GM12874 (cell line): ENCODE data around the gene SEC16A.

ENCODE experiments used
- TF ChIP-seq, protein P1 (sequence below): IDR thresholded peaks from 2 replicates; pipeline ENCODE4 v1.5.1; 2011; ENCODE audit warnings: low read depth, mild to moderate bottlenecking, control low read depth, low read length, moderate library complexity; ENCODE audit not compliant: insufficient read depth

The SEC16A gene

DNA sequence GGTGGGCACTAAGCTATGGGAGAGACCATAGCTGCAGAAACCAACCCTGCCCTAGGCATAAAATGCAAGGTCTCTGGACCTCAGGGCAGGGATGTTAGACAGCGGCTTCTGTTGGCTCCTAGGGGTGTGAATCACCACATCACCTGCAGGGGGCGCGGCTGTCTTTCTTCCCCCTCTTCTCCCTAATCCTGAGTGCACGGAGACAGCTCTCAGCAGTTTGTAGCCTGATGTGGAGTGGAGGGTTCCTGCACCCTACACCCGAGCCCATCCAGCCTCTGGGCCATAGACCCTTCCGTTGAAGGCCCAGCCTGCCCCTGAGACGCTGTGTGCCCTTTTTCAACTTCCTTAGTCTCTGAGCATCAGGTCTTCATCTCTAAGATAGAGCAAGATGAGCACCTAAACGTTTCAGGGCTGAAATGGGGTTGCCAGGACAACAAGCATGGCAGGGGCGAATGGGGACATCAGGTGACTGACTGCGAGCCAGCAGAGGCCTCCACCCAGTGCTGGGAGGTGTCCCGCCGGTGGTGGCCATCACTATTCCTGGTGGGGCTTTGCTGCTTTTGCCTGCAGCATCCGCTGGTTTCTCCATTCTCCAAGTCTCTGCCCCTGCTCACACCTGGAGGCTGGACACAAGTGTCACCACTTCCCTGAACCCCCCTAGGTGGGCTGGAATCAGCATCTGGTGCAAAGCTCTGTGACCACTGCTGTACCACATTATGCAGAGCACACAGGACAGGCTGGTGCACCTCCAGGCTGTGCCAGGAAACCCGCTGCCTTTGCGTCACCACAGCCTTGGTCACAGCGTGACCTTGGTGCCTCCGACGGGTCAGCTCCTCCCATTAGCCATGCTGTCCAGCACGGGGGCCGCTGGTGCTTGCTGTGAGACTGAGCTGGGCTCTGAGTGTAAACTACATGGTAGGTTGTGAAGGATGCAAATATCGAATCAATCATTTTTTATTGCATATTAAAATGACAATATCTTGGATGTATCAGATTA is 2.5 kb upstream of the SEC16A start:
- TF ChIP-seq, protein P1, sequence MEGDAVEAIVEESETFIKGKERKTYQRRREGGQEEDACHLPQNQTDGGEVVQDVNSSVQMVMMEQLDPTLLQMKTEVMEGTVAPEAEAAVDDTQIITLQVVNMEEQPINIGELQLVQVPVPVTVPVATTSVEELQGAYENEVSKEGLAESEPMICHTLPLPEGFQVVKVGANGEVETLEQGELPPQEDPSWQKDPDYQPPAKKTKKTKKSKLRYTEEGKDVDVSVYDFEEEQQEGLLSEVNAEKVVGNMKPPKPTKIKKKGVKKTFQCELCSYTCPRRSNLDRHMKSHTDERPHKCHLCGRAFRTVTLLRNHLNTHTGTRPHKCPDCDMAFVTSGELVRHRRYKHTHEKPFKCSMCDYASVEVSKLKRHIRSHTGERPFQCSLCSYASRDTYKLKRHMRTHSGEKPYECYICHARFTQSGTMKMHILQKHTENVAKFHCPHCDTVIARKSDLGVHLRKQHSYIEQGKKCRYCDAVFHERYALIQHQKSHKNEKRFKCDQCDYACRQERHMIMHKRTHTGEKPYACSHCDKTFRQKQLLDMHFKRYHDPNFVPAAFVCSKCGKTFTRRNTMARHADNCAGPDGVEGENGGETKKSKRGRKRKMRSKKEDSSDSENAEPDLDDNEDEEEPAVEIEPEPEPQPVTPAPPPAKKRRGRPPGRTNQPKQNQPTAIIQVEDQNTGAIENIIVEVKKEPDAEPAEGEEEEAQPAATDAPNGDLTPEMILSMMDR, result peak; percentile 91

DNA sequence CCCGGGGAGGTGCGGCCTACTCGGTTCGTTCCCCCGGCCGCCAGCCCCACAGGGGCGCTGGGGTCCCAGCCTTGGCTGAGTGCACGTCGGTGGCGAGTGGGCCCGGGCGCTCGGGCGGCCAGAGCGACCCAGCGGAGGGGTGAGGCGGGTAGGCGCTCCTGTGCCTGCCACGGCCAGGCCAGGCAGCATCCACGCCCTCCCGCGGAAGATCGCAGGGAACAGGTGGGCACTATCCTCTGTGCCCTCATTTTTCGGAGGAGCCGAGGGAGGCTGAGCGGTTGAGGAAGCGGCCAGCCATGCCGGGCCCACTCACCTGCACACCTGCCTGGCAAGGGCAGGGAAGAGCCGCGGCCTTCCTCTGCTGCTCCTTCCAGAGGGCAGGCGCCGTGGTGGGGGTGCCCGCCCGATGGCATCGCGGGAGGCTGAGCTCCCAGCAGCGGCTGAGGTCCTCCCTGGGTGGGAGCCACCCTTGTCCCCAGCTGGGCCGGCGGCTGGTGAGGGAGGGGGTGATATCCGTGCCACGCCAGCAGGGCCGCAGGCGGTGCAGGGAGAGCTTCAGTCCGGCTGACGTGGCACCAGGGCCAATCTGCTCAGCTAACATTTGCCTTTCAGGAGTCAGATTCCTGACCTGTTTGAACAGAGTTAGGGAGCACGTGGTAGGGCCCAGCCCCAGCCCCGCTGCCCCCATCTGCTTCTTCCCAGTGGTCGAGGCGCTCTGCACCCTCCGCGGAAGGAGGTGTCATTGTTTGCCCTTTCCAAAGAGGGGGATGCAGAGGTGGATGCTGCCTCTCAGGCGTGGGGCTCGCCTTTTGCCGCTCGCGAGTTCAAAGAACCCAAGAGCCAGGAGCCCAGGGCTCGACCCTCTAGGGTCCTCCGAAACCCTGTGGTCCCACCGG is 1.6 kb upstream of the SEC16A start:
- TF ChIP-seq, protein P1, result no peak

DNA sequence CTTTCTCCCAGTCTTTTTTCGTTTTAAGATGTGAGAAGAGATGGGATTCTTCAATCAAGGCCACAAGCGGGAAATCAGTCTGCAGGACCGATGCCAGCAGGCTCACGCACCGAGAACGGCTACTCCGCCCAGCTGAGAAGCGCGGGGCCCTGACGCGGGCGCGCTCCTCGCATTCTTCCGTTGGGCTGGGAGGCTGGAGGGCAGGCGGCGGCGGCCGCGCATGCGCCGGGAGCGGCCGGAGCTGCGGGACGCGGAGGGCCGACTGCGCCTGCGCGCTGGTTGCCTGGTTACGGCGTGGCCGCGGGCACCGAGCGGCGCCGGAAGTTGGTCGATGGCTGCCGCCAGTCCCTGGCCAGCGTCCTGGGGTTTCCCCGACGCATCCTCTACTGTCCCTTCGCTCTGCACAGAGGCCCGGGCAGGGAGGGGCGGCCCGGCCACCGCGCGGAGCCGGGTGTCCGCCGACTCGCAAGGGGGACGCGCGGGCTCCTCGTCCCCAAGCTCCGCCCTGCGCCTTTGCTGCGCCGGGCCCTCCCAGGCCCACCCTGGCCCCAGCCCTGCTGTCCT is 831 bp upstream of the SEC16A start:
- TF ChIP-seq, protein P1, result no peak

DNA sequence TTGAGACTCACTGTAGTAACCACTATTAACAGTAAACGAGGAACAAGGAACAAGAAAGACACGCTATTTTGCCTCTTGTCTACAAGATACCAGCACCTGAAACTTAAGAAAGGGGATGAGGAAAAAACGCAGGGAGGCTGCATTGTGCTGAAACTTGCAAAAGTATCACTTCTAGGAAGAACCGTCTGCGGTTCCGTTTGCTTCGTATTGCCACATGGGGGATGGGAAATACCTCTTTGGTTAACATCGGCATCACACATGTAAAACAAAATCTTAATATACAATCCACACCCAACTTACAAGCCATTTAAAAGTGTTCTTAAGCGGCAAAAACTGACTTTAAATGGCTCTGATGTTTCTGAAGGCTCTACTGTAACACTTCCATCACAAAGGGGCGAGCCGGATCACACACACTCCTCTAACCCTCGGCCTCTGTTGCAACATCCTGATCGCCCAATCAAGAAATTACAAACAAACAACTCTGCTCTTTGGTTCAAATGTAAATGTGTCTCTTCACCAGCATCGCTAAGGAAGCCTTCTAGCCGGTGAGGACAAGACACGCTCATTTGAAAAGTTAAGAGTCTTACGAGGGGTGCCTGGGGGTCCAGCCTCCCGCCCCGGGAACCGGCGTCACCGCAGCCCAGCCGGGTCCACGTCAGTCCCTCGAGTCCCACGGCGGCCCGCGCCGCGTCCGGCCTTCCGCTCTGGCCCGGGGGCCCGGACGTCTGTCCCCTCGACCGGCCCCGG is 621 bp downstream of the SEC16A start:
- TF ChIP-seq, protein P1, result no peak

DNA sequence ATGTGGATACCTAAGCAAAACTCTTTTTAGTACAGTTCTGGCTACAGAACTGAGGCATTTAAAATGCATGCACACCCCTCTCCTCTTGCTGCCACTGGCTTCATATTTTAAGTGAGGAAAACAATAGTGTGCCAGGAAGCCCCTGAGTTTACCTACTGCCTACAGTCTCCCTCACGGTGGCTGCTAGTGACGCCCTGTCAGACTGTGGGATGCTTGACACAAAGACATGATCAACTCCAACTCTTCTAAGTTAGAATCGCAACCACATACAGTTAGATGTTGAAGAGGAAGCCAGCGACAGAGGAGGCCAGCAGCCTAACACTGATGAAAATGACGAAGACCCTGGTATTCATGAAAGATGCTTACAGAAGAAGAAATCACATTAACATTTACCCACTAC is 1.3 kb downstream of the SEC16A start:
- TF ChIP-seq, protein P1, result no peak

DNA sequence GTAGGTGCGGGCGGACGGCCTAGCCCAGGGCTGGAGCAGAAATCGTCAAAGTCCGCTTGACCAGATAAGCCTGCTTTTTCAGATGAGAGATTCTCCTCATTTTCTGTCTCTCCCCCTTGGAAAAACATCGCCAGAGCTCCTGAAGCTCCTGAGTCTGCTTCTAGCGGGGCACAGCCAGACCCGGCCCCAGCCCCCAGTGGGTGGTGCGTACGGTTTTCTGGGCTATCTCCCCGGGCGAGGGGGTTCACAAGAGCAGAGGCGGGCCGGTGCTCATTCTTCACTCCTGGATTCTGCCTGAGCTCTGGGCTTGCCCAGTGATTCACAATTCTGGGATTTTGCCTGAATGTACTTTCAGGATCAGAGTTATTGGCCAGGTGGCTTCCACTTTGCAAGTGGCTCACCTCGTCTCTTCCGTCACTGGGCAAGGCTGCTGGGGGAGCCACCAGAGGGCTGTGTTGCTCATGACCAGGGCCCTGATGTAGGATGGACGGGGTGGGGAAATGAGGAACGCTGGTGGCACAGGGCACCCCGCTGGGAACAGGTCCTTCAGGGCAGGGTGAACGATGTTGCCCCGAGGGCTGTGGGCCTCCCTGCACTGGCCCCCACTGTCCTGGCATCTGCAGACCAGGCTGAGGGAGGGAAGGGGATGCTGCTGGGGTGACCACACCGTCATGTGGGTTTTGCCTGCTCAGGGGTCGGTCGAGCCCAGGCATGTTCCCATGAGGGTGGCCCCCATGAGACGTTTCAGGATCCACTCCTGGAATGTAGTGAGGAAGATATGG is 6.3 kb downstream of the SEC16A start:
- TF ChIP-seq, protein P1, result no peak
